ENCODE measurements around the gene PPP1R26. TPM values are rescaled to one million over a fixed set of nuclear protein-coding genes. Genes with fewer than 3 reads are reported as not detected.
"Not testable (repeated sequence)": the region's sequence is repeated elsewhere in the genome, so short reads cannot be mapped to it uniquely, and the experiment has no call there.

Gene PPP1R26
- total RNA-seq, 2 donors from 2014 or later, result 18.9 to 19.7 TPM

GRCh38 chr9:135531096-135531495 is 51.5 kb downstream of the PPP1R26 start:
- H3K27ac ChIP-seq, result no peak overlapping the region
- no peaks in the 10 kb centered on the region for H3K4me1 ChIP-seq
- DNase-seq, result no peak
- no peaks in the 10 kb centered on the region for H3K36me3 ChIP-seq
- intact Hi-C loops (cut with DNase I), result no loop called here
- H3K27me3 ChIP-seq, result no peaks in the 10 kb centered on the region
- H3K9ac ChIP-seq (ENCODE audit: low read depth in 2 of 2, low read length in 2 of 2), result no peak overlapping the region
- TF ChIP-seq CTCF (IDR thresholded peaks at IDR 0.05), result no peak
- no peaks in the 10 kb centered on the region for H3K9me3 ChIP-seq
- H3K4me3 ChIP-seq, result no peak overlapping the region

- intact Hi-C loops (cut with DNase I), result no loop called here
- H3K4me1 ChIP-seq, result no peaks in the 10 kb centered on the region
- no peaks in the 10 kb centered on the region for H3K27me3 ChIP-seq
These were observed 53.5 kb downstream of the PPP1R26 start for GRCh38 chr9:135533113-135533512.

DNA sequence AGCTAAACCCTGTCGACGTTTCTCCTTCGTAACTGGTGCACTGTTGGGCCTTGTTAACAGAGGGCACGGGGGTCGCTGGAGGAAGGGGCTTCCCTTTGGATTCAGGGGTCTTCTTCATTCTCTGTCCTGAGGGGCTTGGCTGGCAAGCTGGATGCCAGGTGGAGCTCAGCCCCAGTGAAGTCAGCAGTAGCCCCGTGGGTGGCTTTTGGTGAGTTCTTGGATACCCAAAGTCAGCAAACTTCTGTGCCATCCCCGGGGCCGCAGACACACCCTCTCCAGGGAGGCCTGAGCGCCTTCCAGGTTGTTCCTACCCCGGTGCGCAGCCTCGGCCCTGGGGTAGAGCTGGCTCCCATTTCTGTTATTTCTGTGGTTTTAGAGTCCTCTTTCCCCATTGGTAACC is 54.1 kb downstream of the PPP1R26 start:
- Histone ChIP-seq H3K9ac (ENCODE audit: low read depth in 2 of 2, low read length in 2 of 2) (no peak overlapping the region), H3K27me3 (no peaks in the 10 kb centered on the region), H3K4me1 (no peaks in the 10 kb centered on the region), H3K36me3 (no peaks in the 10 kb centered on the region), H3K9me3 (no peaks in the 10 kb centered on the region), H3K27ac (no peak overlapping the region), H3K4me3 (no peak overlapping the region)
- no peak for DNase-seq
- no peak for TF ChIP-seq CTCF (IDR thresholded peaks at IDR 0.05)
- intact Hi-C loops (cut with DNase I), result no loop called here

More at GRCh38 chr9:135533113-135533512, 53.5 kb downstream of the PPP1R26 start:
- Histone ChIP-seq H3K9me3 (no peaks in the 10 kb centered on the region), H3K9ac (ENCODE audit: low read depth in 2 of 2, low read length in 2 of 2) (no peak overlapping the region), H3K27ac (no peak overlapping the region), H3K4me3 (no peak overlapping the region), H3K36me3 (no peaks in the 10 kb centered on the region)
- no peak for TF ChIP-seq CTCF (IDR thresholded peaks at IDR 0.05)
- no peak for DNase-seq

DNA sequence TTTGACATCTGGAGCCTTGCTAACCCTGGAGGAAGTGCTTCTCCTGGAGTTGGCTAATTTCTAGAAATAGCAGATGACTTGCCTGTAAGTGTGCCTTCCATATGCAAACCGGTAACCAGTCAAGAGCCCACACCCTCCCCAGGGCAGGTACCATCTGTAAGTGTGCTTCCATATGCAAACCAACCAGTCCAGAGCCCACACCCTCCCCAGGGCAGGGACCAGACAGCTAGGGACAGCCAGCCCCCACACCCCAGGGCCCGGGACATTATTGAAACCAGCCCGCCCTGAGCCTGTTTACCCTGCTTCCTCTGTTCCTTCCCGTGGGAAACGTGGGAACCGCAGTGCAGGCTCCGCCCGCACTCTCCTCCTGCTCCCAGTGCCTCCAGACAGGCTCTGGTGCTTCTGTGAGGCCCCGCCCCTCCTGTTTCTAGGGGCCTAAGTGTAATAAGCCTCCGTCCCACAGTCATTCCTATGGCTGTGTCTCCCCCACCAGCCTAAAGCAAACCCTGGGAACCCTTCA is 54.7 kb downstream of the PPP1R26 start:
- DNase-seq; H3K36me3 ChIP-seq; H3K4me3 ChIP-seq; H3K9ac ChIP-seq (ENCODE audit: low read depth in 2 of 2, low read length in 2 of 2); H3K4me1 ChIP-seq; H3K9me3 ChIP-seq; H3K27me3 ChIP-seq; H3K27ac ChIP-seq; intact Hi-C loops (cut with DNase I): not testable (repeated sequence)

GRCh38 chr9:135534826-135535225 is 55.2 kb downstream of the PPP1R26 start:
- H3K4me3 ChIP-seq; H3K9me3 ChIP-seq; H3K9ac ChIP-seq (ENCODE audit: low read depth in 2 of 2, low read length in 2 of 2); H3K4me1 ChIP-seq; DNase-seq; H3K27me3 ChIP-seq; H3K36me3 ChIP-seq; intact Hi-C loops (cut with DNase I); H3K27ac ChIP-seq: not testable (repeated sequence)

DNA sequence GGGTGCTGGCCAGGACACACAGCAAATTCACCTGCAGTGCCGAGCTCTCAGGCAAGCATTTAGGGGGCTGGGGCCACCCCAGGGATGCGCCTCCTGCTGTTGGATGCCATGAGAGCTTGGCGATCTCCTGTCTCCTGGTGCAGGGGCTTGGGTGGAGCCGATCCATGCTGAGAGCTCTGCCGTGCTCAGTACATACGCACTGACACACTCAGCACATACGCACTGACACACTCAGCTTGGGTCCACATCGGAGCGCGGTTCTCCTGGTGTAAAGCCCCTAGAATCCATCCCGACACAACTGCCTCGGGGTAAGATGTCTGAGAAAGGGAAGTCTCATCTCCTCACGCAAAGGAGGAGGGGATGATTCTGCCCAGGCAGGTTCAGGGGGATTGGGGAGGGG is 56.0 kb downstream of the PPP1R26 start:
- H3K27me3 ChIP-seq; intact Hi-C loops (cut with DNase I); H3K9ac ChIP-seq (ENCODE audit: low read depth in 2 of 2, low read length in 2 of 2); H3K4me3 ChIP-seq; H3K36me3 ChIP-seq; H3K4me1 ChIP-seq; DNase-seq; H3K9me3 ChIP-seq; H3K27ac ChIP-seq: not testable (repeated sequence)

GRCh38 chr9:135536216-135536615 is 56.6 kb downstream of the PPP1R26 start:
- H3K9ac ChIP-seq (ENCODE audit: low read depth in 2 of 2, low read length in 2 of 2), result no peak overlapping the region
- no peak for TF ChIP-seq CTCF (IDR thresholded peaks at IDR 0.05)
- no peak overlapping the region for H3K27ac ChIP-seq
- no peak for DNase-seq
- no peaks in the 10 kb centered on the region for H3K36me3 ChIP-seq
- no peak overlapping the region for H3K4me3 ChIP-seq
- H3K27me3 ChIP-seq, result no peaks in the 10 kb centered on the region
- H3K4me1 ChIP-seq, result no peaks in the 10 kb centered on the region
- intact Hi-C loops (cut with DNase I), result no loop called here
- no peaks in the 10 kb centered on the region for H3K9me3 ChIP-seq

Other genes starting within 250 kb of the PPP1R26 start
- 10 to 100 TPM; 35.9 to 61.1 TPM for gene MRPS2, start 20.9 kb downstream of the PPP1R26 start, total RNA-seq
- not detected for gene LCN1, start 41.7 kb downstream of the PPP1R26 start, total RNA-seq
- not detected for gene OBP2A, start 66.3 kb downstream of the PPP1R26 start, total RNA-seq
- not detected for gene PAEP, start 82.0 kb downstream of the PPP1R26 start, total RNA-seq
- gene GLT6D1, start 159.8 kb downstream of the PPP1R26 start, total RNA-seq, result not detected
- gene LCN9, start 183.5 kb downstream of the PPP1R26 start, total RNA-seq, result not detected
- gene SOHLH1, start 219.7 kb downstream of the PPP1R26 start, total RNA-seq, result not detected
- gene KCNT1, start 222.4 kb downstream of the PPP1R26 start, total RNA-seq, result under 1 TPM in 1 of 2 donors, not detected in 1; 0.08 TPM